OCI-LY3 (cell line): ENCODE data around the gene MRPL4.

Experiments
- H2AFZ ChIP-seq: fragments of 200-600, 300-600 bp; shearing (Covaris generic); 2 replicates; pipeline ENCODE4 v1.6.0; 2014; ENCODE audit warnings: antibody characterized with exemption, low read depth, low read length
- H3K27ac ChIP-seq: fragments of 200-600, 300-600 bp; sonication (generic); 2 replicates; pipeline ENCODE4 v1.5.1; 2014; ENCODE audit warnings: mild to moderate bottlenecking, low read length, moderate library complexity, mixed read lengths
- H3K27me3 ChIP-seq: fragments of 200-600, 300-600 bp; sonication (generic); 2 replicates; pipeline ENCODE4 v1.6.1; 2014; ENCODE audit warnings: low read depth, low read length, mixed read lengths
- H3K36me3 ChIP-seq: fragments of 200-600, 300-600 bp; sonication (generic); replicated peaks from 2 replicates; pipeline ENCODE3; 2014; ENCODE audit warnings: low read depth, low read length, mixed read lengths
- H3K4me1 ChIP-seq: fragments of 300-600, 200-600 bp; sonication (generic); 2 replicates; pipeline ENCODE4 v1.6.1; 2014; ENCODE audit warnings: low read length, mixed read lengths
- H3K4me2 ChIP-seq: fragments of 200-600, 300-600 bp; sonication (generic); 2 replicates; pipeline ENCODE4 v1.6.1; 2014; ENCODE audit warnings: low read length, mixed read lengths
- H3K4me3 ChIP-seq: fragments of 300-600, 200-600 bp; sonication (generic); 2 replicates; pipeline ENCODE4 v1.5.1; 2014; ENCODE audit warnings: antibody characterized with exemption, mild to moderate bottlenecking, low read length, moderate library complexity
- H3K79me2 ChIP-seq: fragments of 300-600, 200-600 bp; shearing (Covaris generic); 2 replicates; pipeline ENCODE4 v1.6.1; 2014; ENCODE audit warnings: mild to moderate bottlenecking, low read length, mixed read lengths
- H3K9ac ChIP-seq: fragments of 300-600, 200-600 bp; shearing (Covaris generic); 2 replicates; pipeline ENCODE4 v1.6.0; 2014; ENCODE audit warnings: mild to moderate bottlenecking, low read length, moderate library complexity
- H3K9me3 ChIP-seq: fragments of 200-600, 300-600 bp; shearing (Covaris generic); 2 replicates; pipeline ENCODE4 v1.6.1; 2014; ENCODE audit warnings: low read length, mixed read lengths; ENCODE audit not compliant: insufficient read depth
- H4K20me1 ChIP-seq: fragments of 200-600, 300-600 bp; sonication (generic); 2 replicates; pipeline ENCODE4 v1.6.1; 2016; ENCODE audit warnings: low read length, mixed read lengths; ENCODE audit not compliant: insufficient read depth
- CTCF ChIP-seq: fragments of 200-600, 300-600 bp; sonication (generic); IDR thresholded peaks from 2 replicates; pipeline ENCODE4 v1.5.1; 2014; ENCODE audit warnings: antibody characterized with exemption, low read length, low read depth
- EZH2phosphoT487 ChIP-seq: fragments of 200-600 bp; shearing (Covaris generic); IDR thresholded peaks from 2 replicates; pipeline ENCODE4 v1.6.1; 2018; ENCODE audit warnings: antibody characterized with exemption, mixed run types, low read depth

Gene MRPL4

GRCh38 chr19:10290876-10291553 lies 39.0 kb downstream of the MRPL4 start:
- H3K4me2 ChIP-seq: peak overlapping the region; percentile 75
- peaks cover 25% of the 10 kb centered on the region for H3K36me3 ChIP-seq
- H3K4me3 ChIP-seq: peak overlapping the region; percentile 77
- H3K9me3 ChIP-seq: no peaks in the 10 kb centered on the region
- H3K27me3 ChIP-seq: no peaks in the 10 kb centered on the region
- H3K27ac ChIP-seq: no peak overlapping the region
- no peaks in the 10 kb centered on the region for H3K79me2 ChIP-seq
- peaks cover 5% of the 10 kb centered on the region for H3K4me1 ChIP-seq
- H4K20me1 ChIP-seq: peaks cover 12% of the 10 kb centered on the region
- H3K9ac ChIP-seq: no peak overlapping the region; the same call in 1 of the 2 replicates
- TF ChIP-seq CTCF (no peak), EZH2phosphoT487 (no peak)
- H2AFZ ChIP-seq: no peak overlapping the region

- TF ChIP-seq CTCF (no peak), EZH2phosphoT487 (no peak)
- Histone ChIP-seq H3K4me2 (peak overlapping the region; percentile 75), H3K9ac (no peak overlapping the region), H3K4me3 (peak overlapping the region; percentile 77), H3K27me3 (no peaks in the 10 kb centered on the region), H3K36me3 (peaks cover 20% of the 10 kb centered on the region), H3K27ac (no peak overlapping the region), H3K9me3 (no peaks in the 10 kb centered on the region), H2AFZ (no peak overlapping the region), H4K20me1 (peaks cover 5% of the 10 kb centered on the region), H3K79me2 (no peaks in the 10 kb centered on the region), H3K4me1 (peaks cover 5% of the 10 kb centered on the region)
These were observed 39.7 kb downstream of the MRPL4 start for GRCh38 chr19:10291554-10292205.

GRCh38 chr19:10292206-10292788 lies 40.3 kb downstream of the MRPL4 start:
- no peaks in the 10 kb centered on the region for H3K79me2 ChIP-seq
- no peak overlapping the region for H3K4me2 ChIP-seq
- H3K4me3 ChIP-seq: no peak overlapping the region
- H3K4me1 ChIP-seq: peaks cover 5% of the 10 kb centered on the region
- H3K9me3 ChIP-seq: no peaks in the 10 kb centered on the region
- H4K20me1 ChIP-seq: no peaks in the 10 kb centered on the region
- H3K27ac ChIP-seq: no peak overlapping the region
- no peaks in the 10 kb centered on the region for H3K27me3 ChIP-seq
- H3K9ac ChIP-seq: no peak overlapping the region
- H3K36me3 ChIP-seq: peaks cover 15% of the 10 kb centered on the region
- TF ChIP-seq CTCF (no peak), EZH2phosphoT487 (no peak)
- no peak overlapping the region for H2AFZ ChIP-seq
